ENCODE measurements around the gene ERO1A.

DNA sequence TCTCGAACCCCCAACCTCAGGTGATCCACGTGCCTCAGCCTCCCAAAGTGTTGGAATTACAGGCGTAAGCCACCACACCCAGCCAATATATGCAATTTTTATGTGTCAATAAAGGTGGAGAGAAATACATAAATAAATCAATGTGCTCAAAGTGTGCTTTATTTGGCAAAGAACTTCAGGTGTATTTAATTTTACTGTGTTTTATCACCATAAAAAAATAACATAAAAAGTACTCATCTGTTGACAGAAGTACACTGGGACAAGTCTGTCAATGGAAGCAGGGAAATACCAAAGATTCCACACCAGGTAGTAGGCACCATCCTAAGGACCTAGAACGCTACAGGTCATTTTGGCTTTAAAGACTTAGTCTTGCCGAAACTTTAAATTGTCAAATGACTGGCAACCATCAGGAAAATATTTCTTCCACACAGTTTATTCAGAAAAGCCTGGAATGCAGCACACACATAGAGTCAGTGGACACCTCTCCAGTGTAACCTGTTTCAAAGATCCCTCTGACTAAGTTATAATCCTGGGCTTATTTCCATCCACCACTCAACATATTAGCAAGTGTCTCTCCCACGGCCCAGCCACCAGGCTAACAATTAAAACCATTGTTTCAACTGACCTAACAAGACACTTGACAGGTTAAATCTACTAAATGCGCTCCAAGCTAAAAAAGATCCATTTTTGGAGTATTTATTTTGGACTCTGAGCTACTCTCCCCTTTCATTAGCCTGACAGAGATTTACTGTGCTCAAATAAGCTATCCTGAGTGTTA lies 4.2 kb downstream of the ERO1A start:
- no peak for TF ChIP-seq EGR1 (IDR thresholded peaks at IDR 0.05; ENCODE audit: low read depth in 2 of 2)
- no peak for TF ChIP-seq RAD21 (IDR thresholded peaks at IDR 0.05)
- TF ChIP-seq, protein P1, sequence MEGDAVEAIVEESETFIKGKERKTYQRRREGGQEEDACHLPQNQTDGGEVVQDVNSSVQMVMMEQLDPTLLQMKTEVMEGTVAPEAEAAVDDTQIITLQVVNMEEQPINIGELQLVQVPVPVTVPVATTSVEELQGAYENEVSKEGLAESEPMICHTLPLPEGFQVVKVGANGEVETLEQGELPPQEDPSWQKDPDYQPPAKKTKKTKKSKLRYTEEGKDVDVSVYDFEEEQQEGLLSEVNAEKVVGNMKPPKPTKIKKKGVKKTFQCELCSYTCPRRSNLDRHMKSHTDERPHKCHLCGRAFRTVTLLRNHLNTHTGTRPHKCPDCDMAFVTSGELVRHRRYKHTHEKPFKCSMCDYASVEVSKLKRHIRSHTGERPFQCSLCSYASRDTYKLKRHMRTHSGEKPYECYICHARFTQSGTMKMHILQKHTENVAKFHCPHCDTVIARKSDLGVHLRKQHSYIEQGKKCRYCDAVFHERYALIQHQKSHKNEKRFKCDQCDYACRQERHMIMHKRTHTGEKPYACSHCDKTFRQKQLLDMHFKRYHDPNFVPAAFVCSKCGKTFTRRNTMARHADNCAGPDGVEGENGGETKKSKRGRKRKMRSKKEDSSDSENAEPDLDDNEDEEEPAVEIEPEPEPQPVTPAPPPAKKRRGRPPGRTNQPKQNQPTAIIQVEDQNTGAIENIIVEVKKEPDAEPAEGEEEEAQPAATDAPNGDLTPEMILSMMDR (IDR thresholded peaks at IDR 0.05; ENCODE audit: low read depth, low read length, missing input control), result no peak
- TF ChIP-seq ZBTB33 (IDR thresholded peaks at IDR 0.05), result no peak
- no peak for TF ChIP-seq TAF1 (conservative IDR thresholded peaks at IDR 0.05)
- no peak for TF ChIP-seq HNF4G (IDR thresholded peaks at IDR 0.05)
- TF ChIP-seq YY1 (IDR thresholded peaks at IDR 0.05), result no peak
- no peak for TF ChIP-seq ATF3 (IDR thresholded peaks at IDR 0.05)
- no peak for TF ChIP-seq REST (IDR thresholded peaks at IDR 0.05)
- TF ChIP-seq FOXA1 (IDR thresholded peaks at IDR 0.05), result no peak
- TF ChIP-seq GABPA (IDR thresholded peaks at IDR 0.05 in 1 of 2, conservative IDR thresholded peaks at IDR 0.05 in 1 of 2), result no peak
- no peak for TF ChIP-seq SP1 (IDR thresholded peaks at IDR 0.05)
- TF ChIP-seq RXRA (IDR thresholded peaks at IDR 0.05), result no peak

Data from liver (tissue), 3 donors.